ENCODE results near the gene USP40. TPM values are rescaled to one million over a fixed set of nuclear protein-coding genes. Genes with fewer than 3 reads are reported as not detected.

USP40 gene
- total RNA-seq, 1 experiment from 2014 or later: 10.3 TPM

GRCh38 chr2:233428008-233428407, 138.6 kb downstream of the USP40 start (continued):
- no peak for TF ChIP-seq HMGXB4 (CRISPR knock-in tag; IDR thresholded peaks at IDR 0.05)
- no peak for TF ChIP-seq SOX15 (CRISPR knock-in tag; IDR thresholded peaks at IDR 0.05)
- no peak for TF ChIP-seq CTCF (IDR thresholded peaks at IDR 0.05)
- TF ChIP-seq SMAD4 (CRISPR knock-in tag; IDR thresholded peaks at IDR 0.05): no peak
- TF ChIP-seq NFATC4 (CRISPR knock-in tag; IDR thresholded peaks at IDR 0.05): no peak
- TF ChIP-seq TP53 (CRISPR knock-in tag; IDR thresholded peaks at IDR 0.05): no peak

GRCh38 chr2:233426619-233427342, 139.8 kb downstream of the USP40 start:
- no peak overlapping the region for H3K4me3 Mint-ChIP-seq
- no peaks in the 10 kb centered on the region for H3K27me3 Mint-ChIP-seq (ENCODE audit: low read depth)
- TF ChIP-seq NFATC4 (CRISPR knock-in tag; IDR thresholded peaks at IDR 0.05): no peak
- no peak for TF ChIP-seq CTCF (IDR thresholded peaks at IDR 0.05)
- no peak for TF ChIP-seq FOXP1 (CRISPR knock-in tag; IDR thresholded peaks at IDR 0.05; ENCODE audit: borderline replicate concordance)
- no peak for TF ChIP-seq PREB (CRISPR knock-in tag; IDR thresholded peaks at IDR 0.05; ENCODE audit: borderline replicate concordance)
- no peak for TF ChIP-seq ZNF219 (CRISPR knock-in tag; IDR thresholded peaks at IDR 0.05; ENCODE audit: borderline replicate concordance)
- no peak for TF ChIP-seq ZSCAN18 (CRISPR knock-in tag; IDR thresholded peaks at IDR 0.05)
- no peak for TF ChIP-seq ZNF671 (CRISPR knock-in tag; IDR thresholded peaks at IDR 0.05)
- TF ChIP-seq MXD4 (CRISPR knock-in tag; IDR thresholded peaks at IDR 0.05; ENCODE audit: borderline replicate concordance): no peak
- no peak for TF ChIP-seq CDX4 (CRISPR knock-in tag; IDR thresholded peaks at IDR 0.05; ENCODE audit: borderline replicate concordance)
- no peak for TF ChIP-seq AR (CRISPR knock-in tag; IDR thresholded peaks at IDR 0.05)
- no peak for TF ChIP-seq TEAD1 (CRISPR knock-in tag; IDR thresholded peaks at IDR 0.05)
- peaks cover 13% of the 10 kb centered on the region for H3K9me3 Mint-ChIP-seq
- ChIA-PET POLR2A (no interaction called here), CTCF (interaction anchor here (0.8 kb wide), 1 partner anchor 17 kb away, joined by 5 read pairs; no protein-coding TSS in a partner anchor)
- DNase-seq (ENCODE audit: low spot score) (no peak), ATAC-seq (no peak)
- H3K27ac Mint-ChIP-seq: no peak overlapping the region
- peaks cover 5% of the 10 kb centered on the region for H3K4me1 Mint-ChIP-seq
- H3K36me3 Mint-ChIP-seq: peaks cover 8% of the 10 kb centered on the region
